GM23338 (cell line): ENCODE results near the gene NNAT. TPM values are rescaled to one million over a fixed set of nuclear protein-coding genes. Genes with fewer than 3 reads are reported as not detected.
"Not testable (repeated sequence)": the region's sequence is repeated elsewhere in the genome, so short reads cannot be mapped to it uniquely, and the experiment has no call there.

Source experiments
- ATAC-seq: fragments of 200-7000 bp; cut with Tn5 transposase; 3 replicates; pipeline ENCODE4 v1.9.1; 2020
- DNase-seq: peaks from one replicate; pipeline ENCODE4 v3.0.0-alpha.2; 2015; ENCODE audit warnings: low spot score
- H2AFZ ChIP-seq: fragments of 200-600 bp; sonication (generic); 2 replicates; pipeline ENCODE4 v1.8.0; 2016; ENCODE audit warnings: antibody characterized with exemption, mild to moderate bottlenecking, moderate library complexity
- H3F3A ChIP-seq: fragments of 200-600 bp; sonication (generic); replicated peaks from 2 replicates; pipeline ENCODE4 v1.8.0; 2017; ENCODE audit warnings: antibody characterized with exemption, mixed run types, low read depth
- H3K27ac ChIP-seq: fragments of 200-600 bp; sonication (generic); 2 replicates; pipeline ENCODE4 v1.6.1; 2016; ENCODE audit warnings: low read depth
- H3K27me3 ChIP-seq: fragments of 200-600 bp; sonication (generic); 2 replicates; pipeline ENCODE4 v1.8.0; 2016; ENCODE audit warnings: mild to moderate bottlenecking, mixed run types, moderate library complexity; ENCODE audit not compliant: insufficient read depth
- H3K36me3 ChIP-seq: fragments of 200-600 bp; sonication (generic); 2 replicates; pipeline ENCODE4 v1.8.0; 2016; ENCODE audit warnings: mild to moderate bottlenecking; ENCODE audit not compliant: insufficient read depth
- H3K4me1 ChIP-seq: fragments of 200-600 bp; sonication (generic); 2 replicates; pipeline ENCODE4 v1.8.0; 2016; ENCODE audit warnings: mild to moderate bottlenecking, moderate library complexity; ENCODE audit not compliant: insufficient read depth
- H3K4me2 ChIP-seq: fragments of 200-600 bp; sonication (generic); 2 replicates; pipeline ENCODE4 v1.7.1; 2017; ENCODE audit warnings: mixed run types
- H3K4me3 ChIP-seq: fragments of 200-600 bp; sonication (generic); 2 replicates; pipeline ENCODE4 v1.6.1; 2016; ENCODE audit warnings: mixed run types
- H3K79me2 ChIP-seq: fragments of 200-600 bp; sonication (generic); replicated peaks from 2 replicates; pipeline ENCODE4 v1.8.0; 2017; ENCODE audit warnings: mild to moderate bottlenecking; ENCODE audit not compliant: insufficient read depth
- H3K9me2 ChIP-seq: fragments of 200-600 bp; sonication (generic); 2 replicates; pipeline ENCODE4 v1.8.0; 2017; ENCODE audit not compliant: insufficient read depth
- H4K20me1 ChIP-seq: fragments of 200-600 bp; sonication (generic); replicated peaks from 2 replicates; pipeline ENCODE4 v1.8.0; 2017; ENCODE audit warnings: mild to moderate bottlenecking; ENCODE audit not compliant: insufficient read depth
- H3K27ac Mint-ChIP-seq: 2 replicates; pipeline ENCODE4 v1.8.0; 2020; ENCODE audit warnings: inconsistent platforms, mild to moderate bottlenecking, moderate library complexity, mixed read lengths
- H3K27me3 Mint-ChIP-seq: 3 replicates; pipeline ENCODE4 v1.8.0; 2022; ENCODE audit warnings: low read depth, mild to moderate bottlenecking, moderate library complexity, mixed read lengths, inconsistent platforms; ENCODE audit not compliant: insufficient read depth, poor library complexity
- H3K36me3 Mint-ChIP-seq: 3 replicates; pipeline ENCODE4 v1.8.0; 2021; ENCODE audit warnings: low read depth, mild to moderate bottlenecking, inconsistent platforms, moderate library complexity, mixed read lengths
- H3K4me1 Mint-ChIP-seq: 3 replicates; pipeline ENCODE4 v1.8.0; 2020; ENCODE audit warnings: mild to moderate bottlenecking, inconsistent platforms, mixed read lengths
- H3K4me3 Mint-ChIP-seq: 3 replicates; pipeline ENCODE4 v1.8.0; 2021; ENCODE audit warnings: moderate library complexity, mild to moderate bottlenecking, inconsistent platforms, mixed read lengths
- H3K9me3 Mint-ChIP-seq: 3 replicates; pipeline ENCODE4 v1.8.0; 2020; ENCODE audit warnings: moderate library complexity, mild to moderate bottlenecking, inconsistent platforms, mixed read lengths
- CREB1 ChIP-seq: fragments of 250-450 bp; sonication (Bioruptor Pico); IDR thresholded peaks from 2 replicates; pipeline ENCODE4 v1.5.0; 2020; ENCODE audit warnings: low read depth, mild to moderate bottlenecking, moderate library complexity
- EZH2phosphoT487 ChIP-seq: fragments of 200-600 bp; sonication (generic); IDR thresholded peaks from one replicate; pipeline ENCODE4 v1.8.1; 2018; ENCODE audit warnings: antibody characterized with exemption; ENCODE audit not compliant: unreplicated experiment
- NANOG ChIP-seq: IDR thresholded peaks from 2 replicates; pipeline ENCODE4 v1.6.1; 2016; ENCODE audit warnings: antibody characterized with exemption, borderline replicate concordance
- STAT1 ChIP-seq: IDR thresholded peaks from one replicate; pipeline ENCODE4 v1.6.1; 2016; ENCODE audit warnings: antibody characterized with exemption; ENCODE audit not compliant: unreplicated experiment
- polyA plus RNA-seq: library from polyadenylated mRNA; unstranded; fragments of >200 nt; fragmentation: Nextera tagmentation; extraction: Ambion mirVana; gene quantifications from 2 replicates; pipeline ENCODE4 v1.2.1, GENCODE V29; 2016
- total RNA-seq: library from RNA; depleted of rRNA; stranded (reverse); fragments of >200 nt; shearing (Covaris generic); gene quantifications from 2 replicates; pipeline ENCODE4 v1.2.3, GENCODE V29; 2014
- TF ChIP-seq, protein P1 (sequence below): fragments of 250-450 bp; sonication (Bioruptor Pico); IDR thresholded peaks from 2 replicates; pipeline ENCODE4 v1.5.0; 2020; ENCODE audit warnings: mild to moderate bottlenecking, moderate library complexity
- TF ChIP-seq, protein P2 (sequence below): IDR thresholded peaks from one replicate; pipeline ENCODE4 v1.6.1; 2018; ENCODE audit warnings: antibody characterized with exemption; ENCODE audit not compliant: unreplicated experiment

The NNAT gene
- total and polyA plus RNA-seq, 2 experiments from 2014 or later: 4.3 to 4.9 TPM

DNA sequence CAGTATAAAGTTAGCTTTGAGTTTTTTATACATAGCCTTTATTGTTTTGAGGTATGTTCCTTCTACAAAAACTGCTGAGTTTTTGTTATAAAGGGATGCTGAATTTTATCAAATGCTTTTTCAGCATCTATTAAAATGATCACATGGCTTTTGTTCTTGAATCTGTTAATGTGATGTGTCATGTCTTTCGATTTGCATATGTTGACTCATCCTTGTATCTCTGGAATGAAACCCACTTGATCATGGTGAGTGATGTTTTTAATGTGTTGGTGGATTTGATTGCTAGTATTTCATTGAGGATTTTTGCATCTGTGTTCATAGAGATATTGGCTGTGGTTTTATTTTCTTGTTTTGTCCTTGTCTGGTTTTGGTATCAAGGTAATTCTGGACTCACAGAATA lies 31.4 kb downstream of the NNAT start (continued):
- TF ChIP-seq, protein P1, sequence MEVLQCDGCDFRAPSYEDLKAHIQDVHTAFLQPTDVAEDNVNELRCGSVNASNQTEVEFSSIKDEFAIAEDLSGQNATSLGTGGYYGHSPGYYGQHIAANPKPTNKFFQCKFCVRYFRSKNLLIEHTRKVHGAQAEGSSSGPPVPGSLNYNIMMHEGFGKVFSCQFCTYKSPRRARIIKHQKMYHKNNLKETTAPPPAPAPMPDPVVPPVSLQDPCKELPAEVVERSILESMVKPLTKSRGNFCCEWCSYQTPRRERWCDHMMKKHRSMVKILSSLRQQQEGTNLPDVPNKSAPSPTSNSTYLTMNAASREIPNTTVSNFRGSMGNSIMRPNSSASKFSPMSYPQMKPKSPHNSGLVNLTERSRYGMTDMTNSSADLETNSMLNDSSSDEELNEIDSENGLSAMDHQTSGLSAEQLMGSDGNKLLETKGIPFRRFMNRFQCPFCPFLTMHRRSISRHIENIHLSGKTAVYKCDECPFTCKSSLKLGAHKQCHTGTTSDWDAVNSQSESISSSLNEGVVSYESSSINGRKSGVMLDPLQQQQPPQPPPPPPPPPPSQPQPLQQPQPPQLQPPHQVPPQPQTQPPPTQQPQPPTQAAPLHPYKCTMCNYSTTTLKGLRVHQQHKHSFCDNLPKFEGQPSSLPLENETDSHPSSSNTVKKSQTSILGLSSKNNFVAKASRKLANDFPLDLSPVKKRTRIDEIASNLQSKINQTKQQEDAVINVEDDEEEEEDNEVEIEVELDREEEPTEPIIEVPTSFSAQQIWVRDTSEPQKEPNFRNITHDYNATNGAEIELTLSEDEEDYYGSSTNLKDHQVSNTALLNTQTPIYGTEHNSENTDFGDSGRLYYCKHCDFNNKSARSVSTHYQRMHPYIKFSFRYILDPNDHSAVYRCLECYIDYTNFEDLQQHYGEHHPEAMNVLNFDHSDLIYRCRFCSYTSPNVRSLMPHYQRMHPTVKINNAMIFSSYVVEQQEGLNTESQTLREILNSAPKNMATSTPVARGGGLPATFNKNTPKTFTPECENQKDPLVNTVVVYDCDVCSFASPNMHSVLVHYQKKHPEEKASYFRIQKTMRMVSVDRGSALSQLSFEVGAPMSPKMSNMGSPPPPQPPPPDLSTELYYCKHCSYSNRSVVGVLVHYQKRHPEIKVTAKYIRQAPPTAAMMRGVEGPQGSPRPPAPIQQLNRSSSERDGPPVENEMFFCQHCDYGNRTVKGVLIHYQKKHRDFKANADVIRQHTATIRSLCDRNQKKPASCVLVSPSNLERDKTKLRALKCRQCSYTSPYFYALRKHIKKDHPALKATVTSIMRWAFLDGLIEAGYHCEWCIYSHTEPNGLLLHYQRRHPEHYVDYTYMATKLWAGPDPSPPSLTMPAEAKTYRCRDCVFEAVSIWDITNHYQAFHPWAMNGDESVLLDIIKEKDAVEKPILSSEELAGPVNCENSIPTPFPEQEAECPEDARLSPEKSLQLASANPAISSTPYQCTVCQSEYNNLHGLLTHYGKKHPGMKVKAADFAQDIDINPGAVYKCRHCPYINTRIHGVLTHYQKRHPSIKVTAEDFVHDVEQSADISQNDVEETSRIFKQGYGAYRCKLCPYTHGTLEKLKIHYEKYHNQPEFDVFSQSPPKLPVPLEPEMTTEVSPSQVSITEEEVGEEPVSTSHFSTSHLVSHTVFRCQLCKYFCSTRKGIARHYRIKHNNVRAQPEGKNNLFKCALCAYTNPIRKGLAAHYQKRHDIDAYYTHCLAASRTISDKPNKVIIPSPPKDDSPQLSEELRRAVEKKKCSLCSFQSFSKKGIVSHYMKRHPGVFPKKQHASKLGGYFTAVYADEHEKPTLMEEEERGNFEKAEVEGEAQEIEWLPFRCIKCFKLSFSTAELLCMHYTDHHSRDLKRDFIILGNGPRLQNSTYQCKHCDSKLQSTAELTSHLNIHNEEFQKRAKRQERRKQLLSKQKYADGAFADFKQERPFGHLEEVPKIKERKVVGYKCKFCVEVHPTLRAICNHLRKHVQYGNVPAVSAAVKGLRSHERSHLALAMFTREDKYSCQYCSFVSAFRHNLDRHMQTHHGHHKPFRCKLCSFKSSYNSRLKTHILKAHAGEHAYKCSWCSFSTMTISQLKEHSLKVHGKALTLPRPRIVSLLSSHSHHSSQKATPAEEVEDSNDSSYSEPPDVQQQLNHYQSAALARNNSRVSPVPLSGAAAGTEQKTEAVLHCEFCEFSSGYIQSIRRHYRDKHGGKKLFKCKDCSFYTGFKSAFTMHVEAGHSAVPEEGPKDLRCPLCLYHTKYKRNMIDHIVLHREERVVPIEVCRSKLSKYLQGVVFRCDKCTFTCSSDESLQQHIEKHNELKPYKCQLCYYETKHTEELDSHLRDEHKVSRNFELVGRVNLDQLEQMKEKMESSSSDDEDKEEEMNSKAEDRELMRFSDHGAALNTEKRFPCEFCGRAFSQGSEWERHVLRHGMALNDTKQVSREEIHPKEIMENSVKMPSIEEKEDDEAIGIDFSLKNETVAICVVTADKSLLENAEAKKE (CRISPR knock-in tag): no peak
- TF ChIP-seq STAT1 (no peak), CREB1 (CRISPR knock-in tag) (no peak), NANOG (no peak), EZH2phosphoT487 (no peak)
- TF ChIP-seq, protein P2, sequence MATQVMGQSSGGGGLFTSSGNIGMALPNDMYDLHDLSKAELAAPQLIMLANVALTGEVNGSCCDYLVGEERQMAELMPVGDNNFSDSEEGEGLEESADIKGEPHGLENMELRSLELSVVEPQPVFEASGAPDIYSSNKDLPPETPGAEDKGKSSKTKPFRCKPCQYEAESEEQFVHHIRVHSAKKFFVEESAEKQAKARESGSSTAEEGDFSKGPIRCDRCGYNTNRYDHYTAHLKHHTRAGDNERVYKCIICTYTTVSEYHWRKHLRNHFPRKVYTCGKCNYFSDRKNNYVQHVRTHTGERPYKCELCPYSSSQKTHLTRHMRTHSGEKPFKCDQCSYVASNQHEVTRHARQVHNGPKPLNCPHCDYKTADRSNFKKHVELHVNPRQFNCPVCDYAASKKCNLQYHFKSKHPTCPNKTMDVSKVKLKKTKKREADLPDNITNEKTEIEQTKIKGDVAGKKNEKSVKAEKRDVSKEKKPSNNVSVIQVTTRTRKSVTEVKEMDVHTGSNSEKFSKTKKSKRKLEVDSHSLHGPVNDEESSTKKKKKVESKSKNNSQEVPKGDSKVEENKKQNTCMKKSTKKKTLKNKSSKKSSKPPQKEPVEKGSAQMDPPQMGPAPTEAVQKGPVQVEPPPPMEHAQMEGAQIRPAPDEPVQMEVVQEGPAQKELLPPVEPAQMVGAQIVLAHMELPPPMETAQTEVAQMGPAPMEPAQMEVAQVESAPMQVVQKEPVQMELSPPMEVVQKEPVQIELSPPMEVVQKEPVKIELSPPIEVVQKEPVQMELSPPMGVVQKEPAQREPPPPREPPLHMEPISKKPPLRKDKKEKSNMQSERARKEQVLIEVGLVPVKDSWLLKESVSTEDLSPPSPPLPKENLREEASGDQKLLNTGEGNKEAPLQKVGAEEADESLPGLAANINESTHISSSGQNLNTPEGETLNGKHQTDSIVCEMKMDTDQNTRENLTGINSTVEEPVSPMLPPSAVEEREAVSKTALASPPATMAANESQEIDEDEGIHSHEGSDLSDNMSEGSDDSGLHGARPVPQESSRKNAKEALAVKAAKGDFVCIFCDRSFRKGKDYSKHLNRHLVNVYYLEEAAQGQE: no peak

DNA sequence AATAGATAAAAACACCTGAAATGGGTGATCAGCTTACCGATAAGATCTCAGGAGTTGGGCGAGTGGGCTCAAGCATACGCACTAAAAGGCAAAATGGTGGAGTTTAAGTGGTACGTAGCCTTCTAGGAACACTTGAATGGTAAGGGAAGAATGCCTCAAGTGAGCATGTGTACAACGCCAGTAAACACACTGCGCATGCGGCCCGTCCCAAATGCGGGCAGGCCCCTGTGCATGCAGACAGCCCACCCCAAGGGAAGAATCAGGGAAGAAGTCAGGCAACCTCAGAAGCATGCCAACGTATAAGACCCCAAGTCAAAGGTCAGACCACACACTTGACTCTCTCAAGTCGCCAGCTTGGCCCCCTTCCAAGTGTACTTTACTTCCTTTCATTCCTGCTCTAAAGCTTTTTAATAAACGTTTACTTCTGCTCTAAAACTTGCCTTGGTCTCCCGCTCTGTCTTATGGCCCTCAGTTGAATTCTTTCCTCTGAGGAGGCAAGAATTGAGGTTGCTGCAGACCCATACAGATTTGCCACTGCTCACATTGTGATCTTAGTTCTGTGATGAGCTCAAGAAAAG lies 33.8 kb downstream of the NNAT start:
- not testable (repeated sequence) for H3K27me3 Mint-ChIP-seq, H3K27me3 ChIP-seq, H3K4me1 Mint-ChIP-seq, H3K27ac ChIP-seq, H4K20me1 ChIP-seq, H3K36me3 Mint-ChIP-seq, ATAC-seq, H3K9me2 ChIP-seq, H3K27ac Mint-ChIP-seq, H3K36me3 ChIP-seq, DNase-seq, H3K79me2 ChIP-seq, H3K4me2 ChIP-seq, H3K4me3 ChIP-seq, H3F3A ChIP-seq, H3K4me3 Mint-ChIP-seq, H3K4me1 ChIP-seq, H3K9me3 Mint-ChIP-seq
- H2AFZ ChIP-seq: peak overlapping the region; percentile 57; the same call in 1 of the 2 replicates
